GM12872 (cell line): ENCODE measurements around the gene CELSR1.

Experiments used
- CTCF ChIP-seq: IDR thresholded peaks from 3 replicates; pipeline ENCODE4 v1.5.1; 2011; ENCODE audit warnings: low read depth, mild to moderate bottlenecking, low read length, moderate library complexity; ENCODE audit not compliant: insufficient read depth

CELSR1 gene

GRCh38 chr22:46407748-46408147 lies 129.7 kb downstream of the CELSR1 start:
- TF ChIP-seq CTCF, result no peak

- no peak for TF ChIP-seq CTCF
Measured at GRCh38 chr22:46406791-46407190, 130.6 kb downstream of the CELSR1 start.

- TF ChIP-seq CTCF, result no peak
Measured at GRCh38 chr22:46406349-46406748, 131.1 kb downstream of the CELSR1 start.

GRCh38 chr22:46405901-46406300 lies 131.5 kb downstream of the CELSR1 start:
- TF ChIP-seq CTCF, result no peak

GRCh38 chr22:46402505-46402904 lies 134.9 kb downstream of the CELSR1 start:
- no peak for TF ChIP-seq CTCF

- no peak for TF ChIP-seq CTCF
Measured at GRCh38 chr22:46401370-46401769, 136.1 kb downstream of the CELSR1 start.

- TF ChIP-seq CTCF, result no peak
Measured at GRCh38 chr22:46399251-46400024, 138.0 kb downstream of the CELSR1 start.
